Loucy (cell line): ENCODE measurements around the gene NPIPA2.
"Not testable (repeated sequence)": the region's sequence is repeated elsewhere in the genome, so short reads cannot be mapped to it uniquely, and the experiment has no call there.

Source experiments
- H2AFZ ChIP-seq: fragments of 200-600 bp; sonication (generic); 2 replicates; pipeline ENCODE4 v1.6.0; 2016; ENCODE audit warnings: antibody characterized with exemption, mild to moderate bottlenecking, low read length, moderate library complexity
- H3F3A ChIP-seq: fragments of 200-600 bp; 2 replicates; pipeline ENCODE4 v1.6.0; 2016; ENCODE audit warnings: antibody characterized with exemption, low read depth, mild to moderate bottlenecking
- H3K27me3 ChIP-seq: fragments of 200-600 bp; sonication (generic); 2 replicates; pipeline ENCODE4 v1.6.1; 2014; ENCODE audit warnings: low read length, mild to moderate bottlenecking; ENCODE audit not compliant: insufficient read depth, poor library complexity, severe bottlenecking
- H3K36me3 ChIP-seq: fragments of 200-600 bp; sonication (generic); 2 replicates; pipeline ENCODE4 v1.6.1; 2016; ENCODE audit warnings: low read length; ENCODE audit not compliant: insufficient read depth
- H3K4me1 ChIP-seq: fragments of 200-600 bp; sonication (generic); 2 replicates; pipeline ENCODE4 v1.5.1; 2014; ENCODE audit warnings: low read length, mild to moderate bottlenecking; ENCODE audit not compliant: insufficient read depth, poor library complexity, severe bottlenecking
- H3K4me2 ChIP-seq: fragments of 200-600 bp; sonication (generic); 2 replicates; pipeline ENCODE4 v1.6.0; 2014; ENCODE audit warnings: antibody characterized with exemption, low read length, low read depth, mild to moderate bottlenecking; ENCODE audit not compliant: poor library complexity, severe bottlenecking
- H3K4me3 ChIP-seq: fragments of 200-600 bp; sonication (generic); 2 replicates; pipeline ENCODE4 v1.5.1; 2014; ENCODE audit warnings: low read length, mild to moderate bottlenecking, mixed read lengths; ENCODE audit not compliant: poor library complexity, severe bottlenecking
- H3K79me2 ChIP-seq: fragments of 200-600 bp; sonication (generic); 2 replicates; pipeline ENCODE4 v1.6.1; 2014; ENCODE audit warnings: low read length; ENCODE audit not compliant: insufficient read depth
- H3K9ac ChIP-seq: fragments of 200-600 bp; sonication (generic); 2 replicates; pipeline ENCODE4 v1.6.0; 2014; ENCODE audit warnings: mild to moderate bottlenecking, low read depth, low read length, moderate library complexity; ENCODE audit not compliant: poor library complexity, severe bottlenecking
- H3K9me2 ChIP-seq: fragments of 200-600 bp; sonication (generic); replicated peaks from 2 replicates; pipeline ENCODE4 v1.6.1; 2016; ENCODE audit warnings: low read depth, low read length, mixed read lengths
- H3K9me3 ChIP-seq: fragments of 200-600 bp; sonication (generic); 2 replicates; pipeline ENCODE4 v1.6.1; 2014; ENCODE audit warnings: mild to moderate bottlenecking, antibody characterized with exemption, low read length, low read depth; ENCODE audit not compliant: insufficient read depth
- H4K20me1 ChIP-seq: fragments of 200-600 bp; sonication (generic); 2 replicates; pipeline ENCODE4 v1.6.0; 2014; ENCODE audit warnings: antibody characterized with exemption, low read length, mild to moderate bottlenecking; ENCODE audit not compliant: insufficient read depth, poor library complexity, severe bottlenecking

The NPIPA2 gene

DNA sequence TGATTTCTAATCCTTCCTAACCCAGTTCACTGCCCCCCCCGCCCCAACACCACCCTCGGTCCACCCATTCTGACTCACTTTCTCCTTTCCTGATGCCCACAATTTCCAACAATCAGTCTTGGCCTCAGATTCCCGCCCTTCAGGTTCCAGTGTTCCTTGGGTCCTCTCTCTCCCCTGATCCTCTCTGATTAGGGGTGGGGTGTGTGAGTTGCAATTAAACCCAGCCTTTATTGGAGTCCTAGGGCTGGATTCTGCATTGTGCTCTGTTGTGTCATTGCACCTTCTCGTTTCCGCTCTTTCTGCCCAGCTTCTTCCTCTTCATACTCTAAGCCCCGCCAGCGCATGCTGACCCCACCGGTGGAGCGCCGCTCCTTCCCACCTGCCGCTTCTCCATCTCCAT is 539 bp upstream of the NPIPA2 start:
- not testable (repeated sequence) for H3K36me3 ChIP-seq, H3K79me2 ChIP-seq, H3K4me1 ChIP-seq, H3F3A ChIP-seq, H3K9me3 ChIP-seq, H3K4me3 ChIP-seq, H4K20me1 ChIP-seq, H3K9me2 ChIP-seq, H3K4me2 ChIP-seq, H3K27me3 ChIP-seq, H3K9ac ChIP-seq, H2AFZ ChIP-seq

DNA sequence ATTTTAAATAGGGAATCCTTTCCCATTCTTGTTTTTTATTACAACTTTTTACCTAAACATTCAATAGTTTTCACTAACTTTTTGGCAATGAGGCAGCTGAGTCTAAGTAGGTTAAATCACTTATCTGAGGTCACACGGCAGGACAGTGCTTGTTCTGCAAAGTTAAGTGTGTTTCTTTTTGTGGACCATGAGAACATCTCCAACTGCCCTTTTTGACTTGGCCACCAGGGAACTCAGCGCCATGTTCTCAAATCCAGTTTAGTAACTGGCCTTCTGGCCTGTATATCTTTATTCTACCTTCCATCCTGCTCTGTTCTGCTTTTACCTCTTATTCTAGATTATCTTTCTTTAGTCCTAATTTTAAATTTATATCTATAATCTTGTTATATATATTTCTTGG is 31.3 kb downstream of the NPIPA2 start:
- H3F3A ChIP-seq, H3K9ac ChIP-seq, H3K4me3 ChIP-seq, H3K9me3 ChIP-seq, H3K36me3 ChIP-seq, H3K4me2 ChIP-seq, H3K4me1 ChIP-seq, H2AFZ ChIP-seq, H3K9me2 ChIP-seq, H4K20me1 ChIP-seq, H3K79me2 ChIP-seq, H3K27me3 ChIP-seq: not testable (repeated sequence)

DNA sequence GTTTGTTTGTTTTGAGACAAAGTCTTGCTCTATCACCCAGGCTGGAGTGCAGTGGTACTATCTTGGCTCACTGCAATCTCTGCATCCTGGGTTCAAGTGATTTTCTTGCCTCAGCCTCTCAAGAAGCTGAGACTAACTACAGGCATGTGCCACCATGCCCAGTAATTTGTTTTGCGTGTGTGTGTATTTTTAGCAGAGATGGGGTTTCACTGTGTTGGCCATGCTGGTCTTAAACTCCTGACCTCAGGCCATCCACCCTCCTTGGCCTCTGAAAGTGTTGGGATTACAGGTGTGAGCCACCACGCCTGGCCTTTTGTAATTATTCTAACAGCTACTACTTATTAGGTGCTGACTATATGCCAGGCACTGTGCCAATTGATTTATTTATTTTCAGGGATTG is 33.3 kb downstream of the NPIPA2 start:
- H3K27me3 ChIP-seq, H3K79me2 ChIP-seq, H2AFZ ChIP-seq, H3K9me3 ChIP-seq, H3K9me2 ChIP-seq, H4K20me1 ChIP-seq, H3K4me3 ChIP-seq, H3K4me1 ChIP-seq, H3K36me3 ChIP-seq, H3F3A ChIP-seq, H3K9ac ChIP-seq, H3K4me2 ChIP-seq: not testable (repeated sequence)

DNA sequence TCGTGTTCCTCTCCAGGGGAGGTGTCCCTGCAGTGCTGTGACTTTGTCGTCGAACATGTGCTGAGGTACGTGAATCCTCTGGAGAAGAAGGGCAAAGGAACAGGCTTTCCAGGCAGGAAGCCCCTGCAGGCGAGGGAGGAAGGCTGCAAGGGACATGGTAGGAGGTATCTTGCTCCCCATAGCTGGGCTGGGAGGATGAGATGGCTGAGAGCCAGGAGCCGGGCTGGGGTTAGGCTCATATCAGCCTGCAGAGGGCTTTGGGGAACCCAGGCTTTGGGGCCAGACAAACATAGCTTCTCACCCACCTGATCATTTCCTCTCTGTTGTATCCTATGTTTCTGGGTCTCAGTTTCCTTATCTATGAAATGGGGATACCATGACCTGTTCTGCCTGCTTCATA is 34.4 kb downstream of the NPIPA2 start:
- H3K9me2 ChIP-seq, H3K9me3 ChIP-seq, H3K79me2 ChIP-seq, H2AFZ ChIP-seq, H3F3A ChIP-seq, H3K4me2 ChIP-seq, H4K20me1 ChIP-seq, H3K4me3 ChIP-seq, H3K4me1 ChIP-seq, H3K36me3 ChIP-seq, H3K9ac ChIP-seq, H3K27me3 ChIP-seq: not testable (repeated sequence)

DNA sequence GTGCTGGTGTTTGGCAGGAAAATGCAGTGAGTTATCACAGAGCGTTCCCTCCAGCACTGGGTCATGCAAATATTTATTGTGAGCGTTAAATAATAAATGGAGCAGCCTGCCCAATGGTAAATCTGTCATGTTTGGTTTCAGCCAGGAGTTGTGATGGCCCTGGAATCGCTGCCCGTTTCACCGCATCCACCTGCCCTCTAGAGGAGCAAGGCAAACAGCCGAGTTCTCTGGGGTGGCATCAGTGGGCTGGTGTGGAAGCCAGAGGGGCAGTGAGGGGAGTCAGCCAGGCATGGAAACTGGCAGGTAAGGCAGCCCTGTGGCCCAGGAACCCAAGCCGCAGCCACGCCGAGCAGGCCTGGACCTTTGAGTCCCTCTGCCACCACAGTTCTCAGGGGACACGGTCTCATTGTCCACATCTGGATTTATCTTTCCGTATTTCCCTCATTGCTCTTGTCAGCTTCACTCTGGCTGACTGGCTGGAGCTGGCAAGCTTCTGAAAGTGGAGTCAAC is 37.1 kb downstream of the NPIPA2 start:
- H4K20me1 ChIP-seq, H3K36me3 ChIP-seq, H3K4me3 ChIP-seq, H3K4me2 ChIP-seq, H3K4me1 ChIP-seq, H3F3A ChIP-seq, H2AFZ ChIP-seq, H3K9me2 ChIP-seq, H3K79me2 ChIP-seq, H3K27me3 ChIP-seq, H3K9me3 ChIP-seq, H3K9ac ChIP-seq: not testable (repeated sequence)

DNA sequence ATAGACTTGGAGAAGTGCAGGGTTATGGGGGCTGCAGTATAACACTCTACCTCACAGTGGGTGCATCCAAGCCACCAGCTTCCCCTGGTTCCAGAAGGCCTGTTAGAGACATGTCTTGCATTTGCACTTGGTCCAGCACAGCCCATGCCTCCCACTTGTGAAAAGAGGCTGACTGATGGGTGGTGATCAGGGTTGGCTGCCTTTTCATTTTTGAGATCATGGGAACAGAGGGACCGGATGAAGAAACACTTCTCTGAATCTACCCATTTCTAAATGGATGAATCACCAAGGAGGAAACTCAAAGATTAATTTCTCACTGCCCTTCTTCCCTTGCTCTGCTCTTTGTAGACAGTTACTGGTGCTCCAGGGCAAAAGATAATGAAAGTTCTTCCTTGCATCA is 43.8 kb downstream of the NPIPA2 start:
- H3K27me3 ChIP-seq, H4K20me1 ChIP-seq, H3F3A ChIP-seq, H3K4me1 ChIP-seq, H3K9ac ChIP-seq, H3K79me2 ChIP-seq, H3K4me3 ChIP-seq, H3K9me3 ChIP-seq, H3K4me2 ChIP-seq, H3K36me3 ChIP-seq, H2AFZ ChIP-seq, H3K9me2 ChIP-seq: not testable (repeated sequence)

DNA sequence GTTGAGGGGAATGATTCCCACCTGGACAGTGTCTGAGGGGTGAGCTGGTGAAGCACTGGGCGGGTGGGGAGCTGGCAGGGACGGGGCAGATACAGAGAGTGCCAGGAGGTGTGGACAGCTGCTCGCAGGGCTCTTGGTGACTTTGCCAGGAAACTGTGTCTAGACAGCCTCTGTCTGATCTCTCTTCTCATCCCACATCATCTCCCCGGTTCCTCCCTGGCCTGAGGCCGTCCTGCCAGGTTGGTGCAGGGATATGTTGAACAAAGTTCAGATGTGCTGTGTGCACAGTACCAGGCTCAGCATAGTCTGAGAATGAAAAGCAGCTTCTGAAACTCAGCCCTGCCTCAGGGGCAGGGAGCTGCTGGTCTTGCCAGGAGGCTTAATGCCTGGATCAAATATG is 47.2 kb downstream of the NPIPA2 start:
- not testable (repeated sequence) for H3K4me2 ChIP-seq, H3K79me2 ChIP-seq, H3F3A ChIP-seq, H3K4me1 ChIP-seq, H3K36me3 ChIP-seq, H2AFZ ChIP-seq, H3K4me3 ChIP-seq, H4K20me1 ChIP-seq, H3K9ac ChIP-seq, H3K9me2 ChIP-seq, H3K9me3 ChIP-seq, H3K27me3 ChIP-seq
